Stimulated activated CD4-positive, alpha-beta T cell treated with anti-CD3 and anti-CD28 coated beads, Interleukin-4, amount 100 ng/mL, for 1 hour (primary cell): ENCODE data around the gene OR10A7.
"Not testable (repeated sequence)": the region's sequence is repeated elsewhere in the genome, so short reads cannot be mapped to it uniquely, and the experiment has no call there.

Experiments
- DNase-seq: peaks from one replicate; pipeline ENCODE4 v3.0.0-alpha.2; 2020

Gene OR10A7, protein sequence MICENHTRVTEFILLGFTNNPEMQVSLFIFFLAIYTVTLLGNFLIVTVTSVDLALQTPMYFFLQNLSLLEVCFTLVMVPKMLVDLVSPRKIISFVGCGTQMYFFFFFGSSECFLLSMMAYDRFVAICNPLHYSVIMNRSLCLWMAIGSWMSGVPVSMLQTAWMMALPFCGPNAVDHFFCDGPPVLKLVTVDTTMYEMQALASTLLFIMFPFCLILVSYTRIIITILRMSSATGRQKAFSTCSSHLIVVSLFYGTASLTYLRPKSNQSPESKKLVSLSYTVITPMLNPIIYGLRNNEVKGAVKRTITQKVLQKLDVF

DNA sequence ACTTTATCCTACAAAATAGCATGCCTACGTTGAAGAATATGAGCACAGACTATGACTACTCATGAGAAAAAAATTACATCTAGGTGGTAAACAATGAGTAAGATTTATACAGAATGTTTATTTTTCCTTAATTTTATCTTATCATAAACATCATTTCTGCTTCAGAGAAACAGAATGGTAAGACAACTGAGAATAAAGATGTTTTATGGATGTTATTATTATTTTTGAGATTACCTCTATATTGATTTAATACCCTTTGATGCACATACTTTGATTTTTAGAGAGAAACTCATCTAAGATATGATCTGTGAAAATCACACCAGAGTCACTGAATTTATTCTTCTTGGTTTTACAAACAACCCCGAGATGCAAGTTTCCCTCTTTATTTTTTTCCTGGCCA is at the start of gene OR10A7:
OR10A7 (plus strand) TSS at position 301 of the 400 bp plus-strand sequence; CDS start at position 301, 0 bp downstream.
- DNase-seq: no peak

DNA sequence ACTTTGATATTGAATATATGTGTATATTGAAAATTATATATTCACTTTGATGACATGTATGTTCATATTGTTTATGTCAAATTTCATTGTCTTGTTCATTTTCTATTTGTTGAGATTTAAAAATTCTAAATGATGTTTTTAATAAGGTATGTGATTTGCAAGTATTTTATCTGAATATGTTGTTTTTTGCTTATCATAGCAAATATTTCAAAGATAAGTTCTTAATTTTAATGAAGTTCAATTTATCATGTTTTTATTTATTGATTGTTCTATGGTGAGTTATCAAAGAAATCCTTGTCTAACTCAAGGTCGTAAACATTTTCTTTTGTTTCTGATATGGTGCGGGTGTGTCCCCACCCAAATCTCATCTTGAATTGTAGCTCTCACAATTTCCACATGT is 49.4 kb upstream of the OR10A7 start:
- no peak for DNase-seq

DNA sequence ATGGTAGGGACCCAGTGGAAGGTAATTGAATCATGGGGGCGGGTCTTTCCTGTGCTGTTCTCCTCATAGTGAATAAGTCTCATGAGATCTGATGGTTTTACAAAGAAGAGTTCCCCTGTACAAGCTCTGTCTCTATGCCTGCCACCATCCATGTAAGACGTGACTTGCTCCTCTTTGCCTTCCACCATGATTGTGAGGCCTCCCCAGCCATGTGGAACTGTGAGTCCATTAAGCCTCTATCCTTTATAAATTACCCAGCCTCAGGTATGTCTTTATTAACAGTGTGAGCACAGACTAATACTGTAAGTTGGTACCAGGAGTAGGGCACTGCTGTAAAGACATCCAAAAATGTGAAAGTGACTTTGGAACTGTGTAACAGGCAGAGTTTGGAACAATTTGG is 49.0 kb upstream of the OR10A7 start:
- DNase-seq: not testable (repeated sequence)

DNA sequence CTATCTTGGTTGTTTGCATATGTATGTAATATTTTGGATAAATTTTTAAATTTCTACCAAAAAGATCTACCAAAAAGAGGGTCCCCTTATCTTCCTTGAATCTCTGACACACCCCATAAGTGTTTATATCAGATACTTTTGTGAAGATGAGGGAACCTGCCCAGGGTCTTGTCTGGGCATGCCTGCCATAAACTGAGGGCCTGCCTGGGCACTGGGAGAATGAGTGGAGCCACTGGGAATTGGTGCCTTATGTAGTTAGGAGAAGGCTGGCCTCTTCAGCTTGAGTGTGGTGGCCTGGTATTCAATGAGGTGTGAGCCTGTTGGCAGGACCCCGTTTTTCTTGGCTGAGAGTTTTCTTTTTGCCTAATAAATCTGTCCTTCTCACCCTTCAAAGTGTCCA is 48.1 kb upstream of the OR10A7 start:
- no peak for DNase-seq

DNA sequence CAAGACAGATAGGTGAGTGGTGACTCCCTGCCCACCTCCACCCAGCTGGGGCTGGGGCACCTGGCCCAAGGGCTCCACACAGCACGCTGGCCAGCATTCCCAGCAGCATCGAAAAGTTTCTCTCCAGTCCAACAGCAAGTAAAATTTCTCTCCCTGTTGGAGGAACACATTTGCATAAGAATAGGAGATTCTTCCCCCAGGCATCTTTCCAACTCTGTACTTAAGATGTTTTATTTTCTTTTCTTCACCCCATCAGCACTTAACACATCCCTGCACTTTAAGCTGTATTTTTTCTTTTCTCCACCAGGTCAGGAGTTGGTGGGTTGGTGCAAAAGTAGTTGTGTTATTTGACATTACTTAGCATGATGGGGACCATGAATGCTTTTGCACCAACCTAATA is 47.4 kb upstream of the OR10A7 start:
- DNase-seq: no peak

DNA sequence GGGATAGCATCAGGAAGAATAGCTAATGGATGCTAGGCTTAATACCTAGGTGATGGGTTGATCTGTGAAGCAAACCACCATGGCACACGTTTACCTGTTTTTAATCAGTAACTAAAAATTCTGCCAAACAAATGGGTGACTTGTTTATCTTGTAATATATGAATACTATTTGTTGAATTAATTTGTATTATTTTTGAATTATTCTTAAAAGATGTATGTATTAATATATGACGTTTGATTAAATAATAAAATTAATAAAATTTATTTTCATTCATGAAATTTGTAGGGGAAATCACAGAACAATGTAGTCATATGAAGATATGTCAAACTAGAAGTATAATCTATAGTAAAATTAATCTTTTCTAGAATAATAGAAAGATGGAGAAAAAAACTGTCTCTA is 32.3 kb upstream of the OR10A7 start:
- no peak for DNase-seq

DNA sequence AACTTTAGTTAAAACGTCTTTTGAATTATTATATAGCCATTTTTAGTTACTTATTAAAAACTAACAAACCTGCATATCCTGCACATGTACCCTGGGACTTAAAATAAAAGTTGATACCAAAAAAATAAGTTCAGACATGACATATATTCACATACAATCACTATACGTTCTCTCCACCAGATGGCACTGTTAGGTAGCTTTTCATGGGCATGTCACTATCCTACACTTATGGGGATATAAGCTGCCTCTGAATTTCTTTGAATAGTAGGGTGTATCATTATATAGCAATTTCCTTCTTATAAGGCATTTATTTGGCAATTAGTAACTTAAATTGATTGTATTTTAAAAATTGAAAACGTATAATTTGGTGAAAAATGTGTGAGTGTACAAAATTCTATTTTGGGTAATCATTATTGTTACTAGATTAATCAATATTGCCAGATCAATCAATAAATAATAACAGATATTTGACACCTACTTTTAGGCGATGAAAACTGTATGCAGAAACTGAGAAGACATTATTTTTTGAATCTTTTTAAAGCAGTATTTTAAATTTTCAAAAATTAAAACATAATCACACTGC is 31.8 kb upstream of the OR10A7 start:
- DNase-seq: no peak

DNA sequence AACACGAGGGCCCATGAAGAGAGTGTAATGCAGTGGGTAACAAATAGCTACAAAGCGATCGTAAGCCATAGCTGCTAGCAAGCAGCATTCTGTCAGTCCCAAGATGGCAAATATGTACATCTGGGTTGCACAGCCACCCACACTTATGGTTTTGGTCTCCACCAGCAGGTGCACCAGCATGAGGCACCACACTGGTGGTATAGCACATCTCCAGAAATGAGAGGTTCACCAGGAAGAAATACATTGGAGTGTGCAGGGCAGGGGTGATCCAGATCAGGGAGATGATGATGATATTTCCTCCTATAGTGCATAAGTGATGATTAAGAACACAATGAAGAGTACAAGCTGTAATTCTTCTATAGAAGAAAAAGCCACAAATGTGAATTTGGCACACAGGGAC is 26.4 kb upstream of the OR10A7 start:
- DNase-seq: no peak

DNA sequence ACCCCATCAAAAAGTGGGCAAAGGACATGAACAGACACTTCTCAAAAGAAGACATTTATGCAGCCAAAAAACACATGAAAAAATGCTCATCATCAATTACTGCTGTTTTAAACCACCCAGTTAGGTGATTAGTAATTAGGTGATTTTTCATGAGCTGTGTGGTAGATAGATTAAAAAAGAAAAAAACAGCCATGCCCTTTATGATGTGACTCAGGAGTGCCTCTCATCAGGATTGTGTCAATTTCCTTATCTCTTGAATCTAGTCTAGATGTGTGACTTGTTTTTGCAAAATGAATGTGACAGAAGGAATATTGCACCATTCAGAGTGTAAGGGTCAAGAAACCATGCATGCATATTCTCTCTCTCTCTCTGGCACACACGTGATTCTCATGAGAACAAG is 5.7 kb downstream of the OR10A7 start:
- DNase-seq: no peak

DNA sequence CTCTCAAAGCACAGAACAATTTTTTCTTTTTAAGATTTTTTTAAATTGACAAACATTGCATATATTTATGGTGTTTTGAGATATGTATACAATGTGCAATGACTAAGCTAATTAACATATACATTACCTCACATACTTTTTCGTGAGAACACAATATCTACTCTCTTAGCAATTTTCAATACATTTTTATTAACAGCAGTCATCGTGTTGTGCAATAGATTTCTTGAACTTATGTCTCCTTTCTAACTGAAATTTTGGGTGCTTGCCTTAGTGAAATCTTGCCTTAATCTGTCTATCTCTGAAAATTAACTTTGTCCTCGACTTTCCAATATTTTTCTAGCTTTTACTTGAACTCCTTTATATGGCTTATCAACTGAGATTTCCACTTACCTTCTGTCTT is 6.8 kb downstream of the OR10A7 start:
- DNase-seq: no peak

DNA sequence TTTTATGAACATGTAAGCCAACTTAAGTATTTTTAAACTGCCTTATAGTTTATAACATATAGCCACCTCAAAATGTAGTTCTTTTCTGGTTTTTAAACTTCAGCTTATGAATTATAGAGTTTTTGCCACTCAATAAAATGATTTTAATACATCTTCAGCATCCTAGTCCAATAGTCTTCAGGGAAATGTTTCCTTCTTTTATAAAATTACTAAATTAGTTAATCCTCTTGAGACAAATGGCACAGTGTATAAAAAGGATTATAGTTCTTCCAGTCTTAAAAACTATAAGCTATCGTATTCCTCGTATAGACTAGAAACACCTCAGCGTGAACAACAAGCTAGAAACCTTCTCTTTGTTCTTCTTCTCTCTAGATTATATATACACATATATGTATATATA is 23.5 kb downstream of the OR10A7 start, which contains the start of gene OR6C74:
OR6C74 (plus strand) TSS at position 301 of the 400 bp plus-strand sequence. CDS start 2,679 bp downstream, outside the sequence.
- no peak for DNase-seq

DNA sequence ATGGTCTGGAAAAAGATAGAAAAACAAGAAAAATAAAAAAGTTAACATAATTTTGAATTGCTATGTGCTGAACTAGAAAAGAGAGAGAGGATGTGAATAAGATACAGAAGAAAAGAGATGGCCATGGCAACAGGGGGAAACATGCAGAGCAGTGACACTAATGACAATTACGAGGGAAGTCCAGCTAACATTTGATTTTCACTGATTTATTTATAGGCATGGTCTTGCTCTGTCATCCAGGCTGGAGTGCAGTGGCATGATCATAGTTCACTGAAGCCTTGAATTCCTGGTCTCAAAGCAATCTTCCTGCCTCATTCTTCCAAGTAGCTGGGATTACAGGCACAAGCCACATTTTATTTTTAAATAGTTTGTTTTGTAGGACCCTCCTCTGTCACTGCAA is 25.3 kb downstream of the OR10A7 start:
- no peak for DNase-seq

DNA sequence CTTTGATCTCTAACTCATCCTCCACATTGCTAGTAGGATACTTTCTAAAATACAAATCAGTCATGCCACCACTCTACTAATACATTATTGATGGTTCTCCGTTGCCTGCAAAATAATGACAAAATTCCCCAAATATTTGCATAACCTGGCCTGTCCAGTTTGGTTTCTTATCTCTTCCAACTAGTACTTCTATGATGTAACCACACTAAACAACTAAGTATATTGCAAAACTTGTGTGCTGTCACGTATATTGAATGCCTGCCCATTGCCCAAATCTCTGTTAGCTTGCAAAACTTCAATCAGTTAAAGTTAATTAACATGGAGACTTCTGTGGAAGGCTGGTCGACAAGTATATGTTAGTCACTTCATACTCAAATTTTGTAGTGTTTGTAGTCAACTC is 30.1 kb downstream of the OR10A7 start:
- DNase-seq: no peak

DNA sequence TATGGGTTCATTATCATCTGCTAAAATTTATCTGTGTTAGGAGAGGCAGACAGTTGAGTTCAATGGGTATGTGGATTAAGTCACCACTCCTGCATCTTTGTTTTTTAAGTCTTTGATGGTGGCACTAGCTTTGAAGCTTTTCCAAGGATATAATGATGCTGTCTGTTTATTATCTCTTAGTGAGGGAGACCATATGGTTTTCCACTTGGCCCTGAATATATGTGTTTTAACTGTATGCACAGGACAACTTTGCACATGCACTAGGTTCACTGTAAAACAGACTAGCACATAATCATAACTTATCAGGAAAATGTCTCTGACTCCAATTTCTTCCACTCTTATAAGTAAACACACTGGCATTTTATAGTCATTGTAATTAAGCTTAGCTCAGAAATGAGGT is 32.5 kb downstream of the OR10A7 start:
- no peak for DNase-seq

DNA sequence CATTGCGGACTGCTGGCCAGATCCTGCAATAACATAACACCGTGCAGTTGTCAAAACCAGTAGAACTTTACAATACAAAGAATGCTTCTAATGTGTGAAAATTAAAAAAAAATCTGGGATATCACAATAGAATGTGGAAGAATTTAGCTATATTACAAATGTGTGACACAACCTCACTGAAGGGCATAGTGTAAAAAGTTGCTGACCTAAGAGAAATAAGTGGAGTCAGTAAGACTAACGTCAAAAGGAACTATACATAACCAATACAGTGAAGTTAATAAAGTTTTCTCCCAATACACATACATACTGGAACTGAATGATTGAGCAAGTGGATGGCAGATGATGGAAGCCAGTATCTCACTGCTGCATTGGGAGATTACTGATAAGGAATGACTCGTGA is 36.0 kb downstream of the OR10A7 start:
- DNase-seq: no peak

DNA sequence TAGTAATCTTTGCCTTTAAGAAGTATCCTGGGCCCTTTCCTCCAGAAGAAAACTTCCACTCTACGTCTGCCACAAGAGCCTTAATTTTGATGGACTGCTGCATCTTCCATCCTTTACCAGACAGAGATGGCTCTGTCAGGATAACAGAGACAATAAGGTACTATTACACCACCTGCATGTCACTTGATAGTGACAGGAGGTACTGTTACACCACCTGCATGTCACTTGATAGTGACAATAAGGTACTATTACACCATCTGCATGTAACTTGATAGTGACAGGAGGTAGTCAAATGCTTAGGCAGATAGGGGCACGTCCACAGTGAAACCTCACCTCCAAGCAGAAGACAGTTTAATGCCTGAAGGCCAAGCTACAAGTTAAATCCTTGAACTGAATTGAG is 37.5 kb downstream of the OR10A7 start:
- DNase-seq: no peak
